HepG2 (cell line): ENCODE data around the gene SUSD6. TPM values are rescaled to one million over a fixed set of nuclear protein-coding genes. Genes with fewer than 3 reads are reported as not detected.

Experiments used
- BORCS8-MEF2B ChIP-seq: sonication (generic); formaldehyde crosslinking; IDR thresholded peaks from 2 replicates; pipeline ENCODE4 v1.8.0; 2022; ENCODE audit warnings: mild to moderate bottlenecking, missing genetic modification reagents
- CHD2 ChIP-seq: IDR thresholded peaks from 2 replicates; pipeline ENCODE4 v1.6.1; 2011; ENCODE audit warnings: low read depth, low read length, improper control_type of control experiment
- CREB1 ChIP-seq, 2 experiments: fragments of 450-650 bp in 1 of 2; IDR thresholded peaks; 2 replicates each; pipeline ENCODE4 v1.6.1; 2016 to 2017; ENCODE audit warnings: control low read depth in 1 of 2, mild to moderate bottlenecking in 1 of 2, missing compliant biosample characterization in 1 of 2, missing genetic modification characterization in 1 of 2
- FOXK1 ChIP-seq: sonication (generic); formaldehyde crosslinking; IDR thresholded peaks from 2 replicates; pipeline ENCODE4 v1.4.0; 2020; ENCODE audit warnings: low read depth, missing genetic modification reagents, borderline replicate concordance
- FOXK2 ChIP-seq: fragments of 450-650 bp; IDR thresholded peaks from 2 replicates; pipeline ENCODE4 v1.6.1; 2016
- JUND ChIP-seq: sonication (generic); formaldehyde crosslinking; IDR thresholded peaks from 2 replicates; pipeline ENCODE4 v1.8.0; 2022; ENCODE audit warnings: mild to moderate bottlenecking, missing genetic modification reagents
- NFRKB ChIP-seq: fragments of 450-650 bp; IDR thresholded peaks from 2 replicates; pipeline ENCODE4 v1.6.1; 2017
- NRL ChIP-seq: sonication (generic); formaldehyde crosslinking; IDR thresholded peaks from 2 replicates; pipeline ENCODE4 v1.5.0; 2020; ENCODE audit warnings: missing genetic modification reagents, mild to moderate bottlenecking, moderate library complexity, borderline replicate concordance
- PLRG1 ChIP-seq: fragments of 450-650 bp; conservative IDR thresholded peaks from 2 replicates; pipeline ENCODE4 v1.6.1; 2016
- SPEN ChIP-seq: sonication (generic); formaldehyde crosslinking; IDR thresholded peaks from 2 replicates; pipeline ENCODE4 v1.5.1; 2020; ENCODE audit warnings: low read depth, mild to moderate bottlenecking, missing genetic modification reagents
- TARDBP ChIP-seq: sonication (generic); formaldehyde crosslinking; IDR thresholded peaks from 2 replicates; pipeline ENCODE4 v1.8.0; 2022; ENCODE audit warnings: mild to moderate bottlenecking, missing genetic modification reagents
- TBX2 ChIP-seq: sonication (generic); formaldehyde crosslinking; IDR thresholded peaks from 2 replicates; pipeline ENCODE4 v1.5.0; 2020; ENCODE audit warnings: missing genetic modification reagents, mild to moderate bottlenecking, borderline replicate concordance
- TOE1 ChIP-seq: sonication (generic); formaldehyde crosslinking; IDR thresholded peaks from 2 replicates; pipeline ENCODE4 v1.4.0; 2020; ENCODE audit warnings: mild to moderate bottlenecking, missing genetic modification reagents
- ZNF136 ChIP-seq: sonication (generic); formaldehyde crosslinking; IDR thresholded peaks from 2 replicates; pipeline ENCODE4 v1.8.1; 2022; ENCODE audit warnings: low read depth, mild to moderate bottlenecking, moderate library complexity, missing genetic modification reagents
- ZNF720 ChIP-seq: sonication (generic); formaldehyde crosslinking; IDR thresholded peaks from 2 replicates; pipeline ENCODE4 v1.4.0; 2020; ENCODE audit warnings: missing genetic modification reagents
- ZNF746 ChIP-seq: sonication (generic); formaldehyde crosslinking; IDR thresholded peaks from 2 replicates; pipeline ENCODE4 v1.8.0; 2022; ENCODE audit warnings: mild to moderate bottlenecking, missing genetic modification reagents
- polyA plus RNA-seq, 8 experiments: library from polyadenylated mRNA; depleted of rRNA in 3 of 8; stranded (reverse) in 7 of 8; unstranded in 1 of 8; fragments of >200 nt; fragmentation: Illumina TruSeq in 4 of 8; extraction: Trizol in 4 of 8; gene quantifications; 2 replicates each; pipeline versions ENCODE4 v1.2.1 to v1.2.3, GENCODE V29; 2011 to 2016; ENCODE audit warnings: low read depth in 4 of 8, missing spikeins in 1 of 8, mixed read lengths in 1 of 8; ENCODE audit not compliant: insufficient read depth in 1 of 8
- total RNA-seq, 5 experiments: library from RNA; depleted of rRNA; stranded (reverse); fragments of >200 nt; fragmentation: Illumina TruSeq; extraction: Trizol; gene quantifications; 2 replicates each; pipeline ENCODE4 v1.2.3, GENCODE V29; 2016; ENCODE audit warnings: low read depth in 1 of 5
- TF ChIP-seq, protein P1 (sequence below): sonication (generic); formaldehyde crosslinking; IDR thresholded peaks from 2 replicates; pipeline ENCODE4 v1.4.0; 2020; ENCODE audit warnings: missing genetic modification reagents
- TF ChIP-seq, protein P2 (sequence below), 2 experiments: sonication (generic) in 1 of 2; formaldehyde crosslinking in 1 of 2; IDR thresholded peaks; 2 replicates each; pipeline versions ENCODE4 v1.4.0 to v1.6.1; 2016 to 2020; ENCODE audit warnings: borderline replicate concordance in 1 of 2, low read depth in 1 of 2, mild to moderate bottlenecking in 1 of 2, missing genetic modification reagents in 1 of 2
- TF ChIP-seq, protein P3 (sequence below): sonication (generic); formaldehyde crosslinking; IDR thresholded peaks from 2 replicates; pipeline ENCODE4 v1.5.1; 2020; ENCODE audit warnings: missing genetic modification reagents, mild to moderate bottlenecking, borderline replicate concordance
- TF ChIP-seq, protein P4 (sequence below): sonication (generic); formaldehyde crosslinking; IDR thresholded peaks from 2 replicates; pipeline ENCODE4 v1.8.0; 2022; ENCODE audit warnings: missing genetic modification reagents, mild to moderate bottlenecking, borderline replicate concordance

The SUSD6 gene
- total and polyA plus RNA-seq, 2 of the 13 experiments (the other 11 are each of a cell fraction or from before 2014, with no cell fraction given): 7.2 to 7.4 TPM

DNA sequence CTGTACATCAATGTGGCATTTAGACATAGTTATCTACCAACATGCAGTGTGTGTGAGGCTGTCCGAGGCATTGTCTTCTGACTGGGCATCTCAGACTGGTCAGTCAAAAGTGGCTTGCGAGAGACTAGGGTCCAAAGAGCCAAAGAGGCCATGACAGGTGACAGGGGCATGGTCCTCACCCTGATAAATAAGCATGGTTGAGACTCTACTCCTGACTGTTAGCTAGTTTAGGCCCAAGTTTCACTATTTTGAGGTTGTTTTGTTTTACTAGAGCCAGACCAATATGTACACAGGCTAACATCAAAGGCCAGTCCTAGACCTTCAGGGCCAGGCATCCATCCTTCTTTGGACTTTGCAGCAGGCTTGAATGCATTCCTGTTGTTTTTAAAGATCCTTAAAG, 78.6 kb downstream of the SUSD6 start (continued):
- TF ChIP-seq, protein P1, sequence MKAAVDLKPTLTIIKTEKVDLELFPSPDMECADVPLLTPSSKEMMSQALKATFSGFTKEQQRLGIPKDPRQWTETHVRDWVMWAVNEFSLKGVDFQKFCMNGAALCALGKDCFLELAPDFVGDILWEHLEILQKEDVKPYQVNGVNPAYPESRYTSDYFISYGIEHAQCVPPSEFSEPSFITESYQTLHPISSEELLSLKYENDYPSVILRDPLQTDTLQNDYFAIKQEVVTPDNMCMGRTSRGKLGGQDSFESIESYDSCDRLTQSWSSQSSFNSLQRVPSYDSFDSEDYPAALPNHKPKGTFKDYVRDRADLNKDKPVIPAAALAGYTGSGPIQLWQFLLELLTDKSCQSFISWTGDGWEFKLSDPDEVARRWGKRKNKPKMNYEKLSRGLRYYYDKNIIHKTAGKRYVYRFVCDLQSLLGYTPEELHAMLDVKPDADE (CRISPR knock-in tag): no peak
- TF ChIP-seq, protein P2, sequence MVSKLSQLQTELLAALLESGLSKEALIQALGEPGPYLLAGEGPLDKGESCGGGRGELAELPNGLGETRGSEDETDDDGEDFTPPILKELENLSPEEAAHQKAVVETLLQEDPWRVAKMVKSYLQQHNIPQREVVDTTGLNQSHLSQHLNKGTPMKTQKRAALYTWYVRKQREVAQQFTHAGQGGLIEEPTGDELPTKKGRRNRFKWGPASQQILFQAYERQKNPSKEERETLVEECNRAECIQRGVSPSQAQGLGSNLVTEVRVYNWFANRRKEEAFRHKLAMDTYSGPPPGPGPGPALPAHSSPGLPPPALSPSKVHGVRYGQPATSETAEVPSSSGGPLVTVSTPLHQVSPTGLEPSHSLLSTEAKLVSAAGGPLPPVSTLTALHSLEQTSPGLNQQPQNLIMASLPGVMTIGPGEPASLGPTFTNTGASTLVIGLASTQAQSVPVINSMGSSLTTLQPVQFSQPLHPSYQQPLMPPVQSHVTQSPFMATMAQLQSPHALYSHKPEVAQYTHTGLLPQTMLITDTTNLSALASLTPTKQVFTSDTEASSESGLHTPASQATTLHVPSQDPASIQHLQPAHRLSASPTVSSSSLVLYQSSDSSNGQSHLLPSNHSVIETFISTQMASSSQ (IDR thresholded peaks at IDR 0.05; ENCODE audit: low read depth): 0 out of 2 replicates have a peak, but pooled peaks have one; percentile 46
- TF ChIP-seq, protein P2 (CRISPR knock-in tag; IDR thresholded peaks at IDR 0.05; ENCODE audit: borderline replicate concordance): peak; percentile 59; the same call in 1 of the 2 replicates
- TF ChIP-seq FOXK2: peak; percentile 67
- TF ChIP-seq TBX2 (CRISPR knock-in tag): peak; percentile 44; the same call in 1 of the 2 replicates
- no peak for TF ChIP-seq NRL (CRISPR knock-in tag)
- no peak for TF ChIP-seq SPEN (CRISPR knock-in tag)
- peak; percentile 87 for TF ChIP-seq TARDBP
- peak; percentile 70; the same call in 1 of the 2 replicates for TF ChIP-seq ZNF746
- no peak for TF ChIP-seq PLRG1
- TF ChIP-seq, protein P3, sequence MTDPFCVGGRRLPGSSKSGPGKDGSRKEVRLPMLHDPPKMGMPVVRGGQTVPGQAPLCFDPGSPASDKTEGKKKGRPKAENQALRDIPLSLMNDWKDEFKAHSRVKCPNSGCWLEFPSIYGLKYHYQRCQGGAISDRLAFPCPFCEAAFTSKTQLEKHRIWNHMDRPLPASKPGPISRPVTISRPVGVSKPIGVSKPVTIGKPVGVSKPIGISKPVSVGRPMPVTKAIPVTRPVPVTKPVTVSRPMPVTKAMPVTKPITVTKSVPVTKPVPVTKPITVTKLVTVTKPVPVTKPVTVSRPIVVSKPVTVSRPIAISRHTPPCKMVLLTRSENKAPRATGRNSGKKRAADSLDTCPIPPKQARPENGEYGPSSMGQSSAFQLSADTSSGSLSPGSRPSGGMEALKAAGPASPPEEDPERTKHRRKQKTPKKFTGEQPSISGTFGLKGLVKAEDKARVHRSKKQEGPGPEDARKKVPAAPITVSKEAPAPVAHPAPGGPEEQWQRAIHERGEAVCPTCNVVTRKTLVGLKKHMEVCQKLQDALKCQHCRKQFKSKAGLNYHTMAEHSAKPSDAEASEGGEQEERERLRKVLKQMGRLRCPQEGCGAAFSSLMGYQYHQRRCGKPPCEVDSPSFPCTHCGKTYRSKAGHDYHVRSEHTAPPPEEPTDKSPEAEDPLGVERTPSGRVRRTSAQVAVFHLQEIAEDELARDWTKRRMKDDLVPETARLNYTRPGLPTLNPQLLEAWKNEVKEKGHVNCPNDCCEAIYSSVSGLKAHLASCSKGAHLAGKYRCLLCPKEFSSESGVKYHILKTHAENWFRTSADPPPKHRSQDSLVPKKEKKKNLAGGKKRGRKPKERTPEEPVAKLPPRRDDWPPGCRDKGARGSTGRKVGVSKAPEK: no peak
- no peak for TF ChIP-seq CHD2
- TF ChIP-seq JUND (CRISPR knock-in tag): no peak
- peak; percentile 75; the same call in 1 of the 2 replicates for TF ChIP-seq BORCS8-MEF2B
- no peak for TF ChIP-seq ZNF720 (CRISPR knock-in tag)
- TF ChIP-seq, protein P4, sequence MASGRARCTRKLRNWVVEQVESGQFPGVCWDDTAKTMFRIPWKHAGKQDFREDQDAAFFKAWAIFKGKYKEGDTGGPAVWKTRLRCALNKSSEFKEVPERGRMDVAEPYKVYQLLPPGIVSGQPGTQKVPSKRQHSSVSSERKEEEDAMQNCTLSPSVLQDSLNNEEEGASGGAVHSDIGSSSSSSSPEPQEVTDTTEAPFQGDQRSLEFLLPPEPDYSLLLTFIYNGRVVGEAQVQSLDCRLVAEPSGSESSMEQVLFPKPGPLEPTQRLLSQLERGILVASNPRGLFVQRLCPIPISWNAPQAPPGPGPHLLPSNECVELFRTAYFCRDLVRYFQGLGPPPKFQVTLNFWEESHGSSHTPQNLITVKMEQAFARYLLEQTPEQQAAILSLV: no peak
- no peak for TF ChIP-seq CREB1 (IDR thresholded peaks at IDR 0.05)
- TF ChIP-seq CREB1 (CRISPR knock-in tag; IDR thresholded peaks at IDR 0.05): peak; percentile 33; the same call in 1 of the 2 replicates
- TF ChIP-seq FOXK1: peak; percentile 74; the same call in 1 of the 2 replicates
- TF ChIP-seq NFRKB: no peak
- no peak for TF ChIP-seq TOE1 (CRISPR knock-in tag)
- TF ChIP-seq ZNF136 (CRISPR knock-in tag): no peak
